ENCODE results near the gene SOS1. TPM values are rescaled to one million over a fixed set of nuclear protein-coding genes. Genes with fewer than 3 reads are reported as not detected.

The SOS1 gene
- total and polyA plus RNA-seq, 9 donors, result 14.4 to 70.1 (median 41.8) TPM

DNA sequence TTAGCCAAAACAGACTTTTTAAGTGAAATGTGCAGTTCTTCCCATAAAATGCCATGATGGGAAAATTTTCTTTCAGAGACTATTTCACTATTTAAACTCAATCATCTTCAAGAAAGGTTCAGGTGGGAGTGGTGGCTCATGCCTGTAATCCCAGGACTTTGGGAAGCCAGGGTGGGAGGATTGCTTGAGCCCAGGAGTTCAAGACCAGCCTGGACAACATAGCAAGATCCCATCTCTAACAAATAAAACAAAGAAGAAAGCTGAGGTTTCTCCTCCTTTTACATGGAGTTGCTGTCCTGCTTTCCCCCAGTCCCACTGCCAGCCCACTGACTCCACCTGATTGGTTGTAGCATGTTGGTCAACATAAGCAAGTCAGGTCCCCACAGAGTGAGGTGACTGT, 25.8 kb upstream of the SOS1 start:
- Histone ChIP-seq H3K27me3 (no peaks in the 10 kb centered on the region), H3K27ac (no peak overlapping the region), H3K36me3 (no peaks in the 10 kb centered on the region), H3K4me3 (no peak overlapping the region), H3K9me3 (no peaks in the 10 kb centered on the region), H3K4me1 (ENCODE audit: insufficient read depth) (peaks cover 1% of the 10 kb centered on the region)
- DNase-seq, result no peak
- intact Hi-C loops (cut with DNase I), result no loop called here
- TF ChIP-seq POLR2A (IDR thresholded peaks at IDR 0.05) (no peak), EP300 (IDR thresholded peaks at IDR 0.05) (no peak)
- TF ChIP-seq, protein P1, sequence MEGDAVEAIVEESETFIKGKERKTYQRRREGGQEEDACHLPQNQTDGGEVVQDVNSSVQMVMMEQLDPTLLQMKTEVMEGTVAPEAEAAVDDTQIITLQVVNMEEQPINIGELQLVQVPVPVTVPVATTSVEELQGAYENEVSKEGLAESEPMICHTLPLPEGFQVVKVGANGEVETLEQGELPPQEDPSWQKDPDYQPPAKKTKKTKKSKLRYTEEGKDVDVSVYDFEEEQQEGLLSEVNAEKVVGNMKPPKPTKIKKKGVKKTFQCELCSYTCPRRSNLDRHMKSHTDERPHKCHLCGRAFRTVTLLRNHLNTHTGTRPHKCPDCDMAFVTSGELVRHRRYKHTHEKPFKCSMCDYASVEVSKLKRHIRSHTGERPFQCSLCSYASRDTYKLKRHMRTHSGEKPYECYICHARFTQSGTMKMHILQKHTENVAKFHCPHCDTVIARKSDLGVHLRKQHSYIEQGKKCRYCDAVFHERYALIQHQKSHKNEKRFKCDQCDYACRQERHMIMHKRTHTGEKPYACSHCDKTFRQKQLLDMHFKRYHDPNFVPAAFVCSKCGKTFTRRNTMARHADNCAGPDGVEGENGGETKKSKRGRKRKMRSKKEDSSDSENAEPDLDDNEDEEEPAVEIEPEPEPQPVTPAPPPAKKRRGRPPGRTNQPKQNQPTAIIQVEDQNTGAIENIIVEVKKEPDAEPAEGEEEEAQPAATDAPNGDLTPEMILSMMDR (IDR thresholded peaks at IDR 0.05), result no peak

DNA sequence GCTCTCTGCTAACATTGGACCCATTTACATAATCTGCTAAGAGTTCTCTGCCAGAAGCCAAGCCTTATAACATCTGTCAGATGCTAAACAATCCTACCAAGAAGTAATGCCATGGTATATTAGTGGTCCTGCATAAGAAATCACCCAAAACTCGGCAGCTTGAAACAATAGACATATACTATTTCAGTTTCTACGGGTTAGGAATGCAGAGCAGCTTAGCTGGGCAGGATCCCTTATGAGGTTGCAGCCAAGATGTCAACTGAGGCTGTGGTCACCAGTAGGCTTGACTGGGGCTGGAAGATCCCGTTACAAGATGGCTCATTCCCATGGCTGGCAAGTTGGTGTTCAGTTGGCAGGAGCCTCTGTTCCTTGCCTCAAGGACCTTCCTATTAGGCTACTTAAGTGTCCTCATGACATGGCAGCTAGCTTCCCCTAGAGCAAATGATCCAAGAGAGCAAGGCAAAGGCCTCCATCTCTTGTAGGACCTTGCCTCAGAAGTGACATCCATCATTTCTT, 25.1 kb upstream of the SOS1 start:
- no peaks in the 10 kb centered on the region for H3K36me3 ChIP-seq
- no peaks in the 10 kb centered on the region for H3K9me3 ChIP-seq
- intact Hi-C loops (cut with DNase I), result no loop called here
- H3K4me3 ChIP-seq, result no peak overlapping the region
- H3K27me3 ChIP-seq, result no peaks in the 10 kb centered on the region
- no peak overlapping the region for H3K27ac ChIP-seq
- TF ChIP-seq POLR2A (IDR thresholded peaks at IDR 0.05), result no peak
- TF ChIP-seq, protein P1 (IDR thresholded peaks at IDR 0.05), result no peak
- TF ChIP-seq EP300 (IDR thresholded peaks at IDR 0.05), result no peak
- H3K4me1 ChIP-seq (ENCODE audit: insufficient read depth), result peaks cover 2% of the 10 kb centered on the region
- no peak for DNase-seq
- WGBS, 3 donors, result 86 to 93% (median 89%) methylated on average over 3 of the region's 3 CpGs

DNA sequence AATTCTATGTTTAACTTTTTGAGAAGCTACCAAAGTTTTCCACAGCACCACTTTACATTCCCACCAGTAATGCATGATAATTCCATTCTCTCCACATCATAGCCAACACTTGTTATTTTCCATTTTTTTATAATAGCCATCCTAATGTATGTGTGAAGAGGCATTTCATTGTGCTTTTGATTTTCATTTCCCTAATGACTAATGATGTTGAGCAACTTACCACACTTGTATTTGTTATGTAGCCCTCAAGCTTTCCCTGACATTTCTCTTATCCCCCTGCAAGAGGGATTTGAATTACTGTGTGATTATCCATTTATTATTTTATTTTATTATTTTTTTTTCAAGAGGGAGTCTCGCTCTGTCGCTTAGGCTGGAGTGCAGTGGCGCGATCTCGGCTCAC, 23.6 kb upstream of the SOS1 start:
- Histone ChIP-seq H3K4me3 (no peak overlapping the region), H3K27ac (no peak overlapping the region), H3K36me3 (no peaks in the 10 kb centered on the region), H3K27me3 (no peaks in the 10 kb centered on the region), H3K4me1 (ENCODE audit: insufficient read depth) (peaks cover 2% of the 10 kb centered on the region), H3K9me3 (no peaks in the 10 kb centered on the region)
- intact Hi-C loops (cut with DNase I), result no loop called here
- whole genome bisulfite sequencing, 3 donors, result 97 to 99% (median 98%) methylated on average over 5 of the region's 5 CpGs
- no peak for TF ChIP-seq POLR2A (IDR thresholded peaks at IDR 0.05)
- no peak for TF ChIP-seq EP300 (IDR thresholded peaks at IDR 0.05)
- TF ChIP-seq, protein P1 (IDR thresholded peaks at IDR 0.05), result no peak
- DNase-seq, result no peak

DNA sequence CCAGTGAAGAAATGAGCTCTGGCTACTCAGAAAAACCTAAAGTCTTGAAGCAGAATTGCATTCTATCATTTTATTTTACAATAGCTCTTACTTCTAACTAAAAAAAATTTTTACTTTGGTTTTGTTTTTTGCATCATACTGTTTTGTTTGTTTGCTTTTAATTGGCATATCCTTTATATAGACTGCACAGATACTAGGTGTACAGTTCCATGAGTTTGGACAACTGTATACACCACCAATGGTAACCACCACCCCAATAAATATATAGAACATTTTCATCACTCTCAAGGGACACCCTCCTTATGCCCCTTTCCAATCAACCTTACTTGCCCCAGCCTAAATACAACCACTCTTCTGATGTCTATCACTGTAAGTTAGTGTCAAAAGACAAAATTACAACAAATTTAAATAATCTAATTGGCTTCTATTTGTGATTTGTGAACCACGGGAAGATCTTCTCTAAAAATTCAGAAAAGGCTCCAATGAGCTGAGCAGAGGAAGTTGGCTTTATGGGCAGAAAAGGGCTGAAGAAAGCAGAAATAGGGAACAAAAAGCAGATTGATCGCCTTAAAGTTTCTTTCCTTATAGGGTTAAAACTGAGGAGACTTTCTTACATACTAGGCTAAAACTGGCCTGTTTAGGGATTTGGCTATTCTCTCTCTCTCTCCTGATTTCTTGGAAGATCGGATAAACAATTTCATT, 22.2 kb upstream of the SOS1 start:
- H3K27ac ChIP-seq, result no peak overlapping the region
- no peaks in the 10 kb centered on the region for H3K36me3 ChIP-seq
- WGBS, 3 donors, result 89 to 91% (median 90%) methylated on average over 3 of the region's 3 CpGs
- peaks cover 2% of the 10 kb centered on the region for H3K4me1 ChIP-seq (ENCODE audit: insufficient read depth)
- H3K27me3 ChIP-seq, result no peaks in the 10 kb centered on the region
- TF ChIP-seq EP300 (IDR thresholded peaks at IDR 0.05) (no peak), POLR2A (IDR thresholded peaks at IDR 0.05) (no peak)
- TF ChIP-seq, protein P1 (IDR thresholded peaks at IDR 0.05), result no peak
- intact Hi-C loops (cut with DNase I), result no loop called here
- H3K9me3 ChIP-seq, result no peaks in the 10 kb centered on the region
- no peak for DNase-seq
- no peak overlapping the region for H3K4me3 ChIP-seq

Measured in ovary (tissue), 9 donors.